ENCODE data around the gene LRRC38. TPM values are rescaled to one million over a fixed set of nuclear protein-coding genes. Genes with fewer than 3 reads are reported as not detected.

The LRRC38 gene
- total and polyA plus RNA-seq, 5 donors from 2014 or later = not detected

GRCh38 chr1:13495186-13495585 is 18.6 kb downstream of the LRRC38 start:
- Mint-ChIP-seq H3K36me3 (no peaks in the 10 kb centered on the region), H3K4me3 (no peak overlapping the region), H3K27me3 (peaks cover 13% of the 10 kb centered on the region), H3K9me3 (no peaks in the 10 kb centered on the region), H3K4me1 (no peaks in the 10 kb centered on the region), H3K27ac (no peak overlapping the region)
- no peaks in the 10 kb centered on the region for H3K4me1 ChIP-seq (ENCODE audit: control insufficient read depth, insufficient read depth, low read length, poor library complexity, severe bottlenecking)
- H3K36me3 ChIP-seq (ENCODE audit: control insufficient read depth, insufficient read depth, low read length) = no peaks in the 10 kb centered on the region
- ATAC-seq (ENCODE audit: low read depth in 2 of 2) (no peak), DNase-seq (no peak)
- no peak overlapping the region for H3K27ac ChIP-seq (ENCODE audit: insufficient read depth, low read length, poor library complexity, severe bottlenecking)
- H3K9me3 ChIP-seq (ENCODE audit: control insufficient read depth in 2 of 2, low read length in 2 of 2) = no peaks in the 10 kb centered on the region
- no peak overlapping the region for H3K4me3 ChIP-seq (ENCODE audit: low read depth, low read length)
- H3K27me3 ChIP-seq (ENCODE audit: control insufficient read depth, insufficient read depth, low read length) = no peaks in the 10 kb centered on the region

GRCh38 chr1:13494712-13495111 is 19.1 kb downstream of the LRRC38 start:
- ATAC-seq (ENCODE audit: low read depth in 2 of 2) (no peak), DNase-seq (no peak)
- Histone ChIP-seq H3K36me3 (ENCODE audit: control insufficient read depth, insufficient read depth, low read length) (no peaks in the 10 kb centered on the region), H3K4me3 (ENCODE audit: low read depth, low read length) (no peak overlapping the region), H3K9me3 (ENCODE audit: control insufficient read depth in 2 of 2, low read length in 2 of 2) (no peaks in the 10 kb centered on the region), H3K27me3 (ENCODE audit: control insufficient read depth, insufficient read depth, low read length) (no peaks in the 10 kb centered on the region), H3K27ac (ENCODE audit: insufficient read depth, low read length, poor library complexity, severe bottlenecking) (no peak overlapping the region), H3K4me1 (ENCODE audit: control insufficient read depth, insufficient read depth, low read length, poor library complexity, severe bottlenecking) (no peaks in the 10 kb centered on the region)
- H3K4me3 Mint-ChIP-seq = no peak overlapping the region
- no peaks in the 10 kb centered on the region for H3K36me3 Mint-ChIP-seq
- no peaks in the 10 kb centered on the region for H3K9me3 Mint-ChIP-seq
- peaks cover 13% of the 10 kb centered on the region for H3K27me3 Mint-ChIP-seq
- H3K27ac Mint-ChIP-seq = no peak overlapping the region
- H3K4me1 Mint-ChIP-seq = no peaks in the 10 kb centered on the region

- H3K36me3 ChIP-seq (ENCODE audit: control insufficient read depth, insufficient read depth, low read length) = no peaks in the 10 kb centered on the region
- no peak for ATAC-seq (ENCODE audit: low read depth in 2 of 2)
- Mint-ChIP-seq H3K9me3 (peaks cover 0 to 2% (median 0%) of the 10 kb centered on the region in 7 donors), H3K27ac (no peak overlapping the region), H3K27me3 (peaks cover 12% of the 10 kb centered on the region), H3K36me3 (no peaks in the 10 kb centered on the region), H3K4me1 (no peaks in the 10 kb centered on the region), H3K4me3 (no peak overlapping the region)
- no peak overlapping the region for H3K27ac ChIP-seq (ENCODE audit: insufficient read depth, low read length, poor library complexity, severe bottlenecking)
- H3K4me3 ChIP-seq (ENCODE audit: low read depth, low read length) = no peak overlapping the region
- no peaks in the 10 kb centered on the region for H3K9me3 ChIP-seq (ENCODE audit: control insufficient read depth in 2 of 2, low read length in 2 of 2)
- H3K27me3 ChIP-seq (ENCODE audit: control insufficient read depth, insufficient read depth, low read length) = no peaks in the 10 kb centered on the region
- DNase-seq = no peak
- H3K4me1 ChIP-seq (ENCODE audit: control insufficient read depth, insufficient read depth, low read length, poor library complexity, severe bottlenecking) = no peaks in the 10 kb centered on the region
Observed at GRCh38 chr1:13494025-13494424, 19.8 kb downstream of the LRRC38 start.

- peaks cover 0 to 2% (median 0%) of the 10 kb centered on the region in 7 donors for H3K9me3 Mint-ChIP-seq
- Histone ChIP-seq H3K9me3 (ENCODE audit: control insufficient read depth in 2 of 2, low read length in 2 of 2) (no peaks in the 10 kb centered on the region), H3K27ac (ENCODE audit: insufficient read depth, low read length, poor library complexity, severe bottlenecking) (no peak overlapping the region), H3K4me3 (ENCODE audit: low read depth, low read length) (no peak overlapping the region), H3K4me1 (ENCODE audit: control insufficient read depth, insufficient read depth, low read length, poor library complexity, severe bottlenecking) (no peaks in the 10 kb centered on the region), H3K27me3 (ENCODE audit: control insufficient read depth, insufficient read depth, low read length) (no peaks in the 10 kb centered on the region), H3K36me3 (ENCODE audit: control insufficient read depth, insufficient read depth, low read length) (no peaks in the 10 kb centered on the region)
- H3K4me3 Mint-ChIP-seq = no peak overlapping the region
- H3K4me1 Mint-ChIP-seq = no peaks in the 10 kb centered on the region
- peaks cover 10% of the 10 kb centered on the region for H3K27me3 Mint-ChIP-seq
- no peaks in the 10 kb centered on the region for H3K36me3 Mint-ChIP-seq
- no peak overlapping the region for H3K27ac Mint-ChIP-seq
- ATAC-seq (ENCODE audit: low read depth in 2 of 2) (no peak), DNase-seq (no peak)
Observed at GRCh38 chr1:13492711-13493110, 21.1 kb downstream of the LRRC38 start.

GRCh38 chr1:13487957-13488356 is 25.8 kb downstream of the LRRC38 start:
- Histone ChIP-seq H3K4me3 (ENCODE audit: low read depth, low read length) (no peak overlapping the region), H3K27ac (ENCODE audit: insufficient read depth, low read length, poor library complexity, severe bottlenecking) (no peak overlapping the region), H3K36me3 (ENCODE audit: control insufficient read depth, insufficient read depth, low read length) (no peaks in the 10 kb centered on the region), H3K4me1 (ENCODE audit: control insufficient read depth, insufficient read depth, low read length, poor library complexity, severe bottlenecking) (no peaks in the 10 kb centered on the region), H3K9me3 (ENCODE audit: control insufficient read depth in 2 of 2, low read length in 2 of 2) (no peaks in the 10 kb centered on the region), H3K27me3 (ENCODE audit: control insufficient read depth, insufficient read depth, low read length) (no peaks in the 10 kb centered on the region)
- no peak for ATAC-seq (ENCODE audit: low read depth in 2 of 2)
- H3K9me3 Mint-ChIP-seq = peaks cover 0 to 4% (median 0%) of the 10 kb centered on the region in 7 donors
- peaks cover 13% of the 10 kb centered on the region for H3K27me3 Mint-ChIP-seq
- H3K4me1 Mint-ChIP-seq = no peaks in the 10 kb centered on the region
- H3K36me3 Mint-ChIP-seq = no peaks in the 10 kb centered on the region
- H3K27ac Mint-ChIP-seq = no peak overlapping the region
- no peak for DNase-seq
- no peak overlapping the region for H3K4me3 Mint-ChIP-seq

- H3K36me3 ChIP-seq (ENCODE audit: control insufficient read depth, insufficient read depth, low read length) = no peaks in the 10 kb centered on the region
- H3K9me3 ChIP-seq (ENCODE audit: control insufficient read depth in 2 of 2, low read length in 2 of 2) = no peaks in the 10 kb centered on the region
- Mint-ChIP-seq H3K9me3 (peaks cover 0 to 4% (median 0%) of the 10 kb centered on the region in 7 donors), H3K27ac (no peak overlapping the region), H3K4me3 (no peak overlapping the region), H3K36me3 (no peaks in the 10 kb centered on the region), H3K4me1 (no peaks in the 10 kb centered on the region), H3K27me3 (peaks cover 7% of the 10 kb centered on the region)
- no peak overlapping the region for H3K27ac ChIP-seq (ENCODE audit: insufficient read depth, low read length, poor library complexity, severe bottlenecking)
- H3K4me1 ChIP-seq (ENCODE audit: control insufficient read depth, insufficient read depth, low read length, poor library complexity, severe bottlenecking) = no peaks in the 10 kb centered on the region
- no peak for DNase-seq
- H3K4me3 ChIP-seq (ENCODE audit: low read depth, low read length) = no peak overlapping the region
- ATAC-seq (ENCODE audit: low read depth in 2 of 2) = no peak
- no peaks in the 10 kb centered on the region for H3K27me3 ChIP-seq (ENCODE audit: control insufficient read depth, insufficient read depth, low read length)
Observed at GRCh38 chr1:13487143-13487868, 26.5 kb downstream of the LRRC38 start.

- H3K27ac Mint-ChIP-seq = no peak overlapping the region
- DNase-seq (no peak), ATAC-seq (ENCODE audit: low read depth in 2 of 2) (no peak)
- H3K36me3 ChIP-seq (ENCODE audit: control insufficient read depth, insufficient read depth, low read length) = no peaks in the 10 kb centered on the region
- H3K9me3 ChIP-seq (ENCODE audit: control insufficient read depth in 2 of 2, low read length in 2 of 2) = no peaks in the 10 kb centered on the region
- peaks cover 0 to 5% (median 0%) of the 10 kb centered on the region in 7 donors for H3K9me3 Mint-ChIP-seq
- H3K4me3 Mint-ChIP-seq = no peak overlapping the region
- H3K4me1 ChIP-seq (ENCODE audit: control insufficient read depth, insufficient read depth, low read length, poor library complexity, severe bottlenecking) = no peaks in the 10 kb centered on the region
- peaks cover 0 to 3% (median 0%) of the 10 kb centered on the region in 4 donors for H3K4me1 Mint-ChIP-seq
- H3K4me3 ChIP-seq (ENCODE audit: low read depth, low read length) = no peak overlapping the region
- no peaks in the 10 kb centered on the region for H3K36me3 Mint-ChIP-seq
- no peak overlapping the region for H3K27ac ChIP-seq (ENCODE audit: insufficient read depth, low read length, poor library complexity, severe bottlenecking)
- no peaks in the 10 kb centered on the region for H3K27me3 ChIP-seq (ENCODE audit: control insufficient read depth, insufficient read depth, low read length)
- H3K27me3 Mint-ChIP-seq = peaks cover 10% of the 10 kb centered on the region
Observed at GRCh38 chr1:13483946-13484345, 29.9 kb downstream of the LRRC38 start.

GRCh38 chr1:13482600-13482999 is 31.2 kb downstream of the LRRC38 start:
- H3K4me3 Mint-ChIP-seq = no peak overlapping the region
- H3K36me3 ChIP-seq (ENCODE audit: control insufficient read depth, insufficient read depth, low read length) = no peaks in the 10 kb centered on the region
- ATAC-seq (ENCODE audit: low read depth in 2 of 2) (no peak), DNase-seq (no peak)
- peaks cover 3% of the 10 kb centered on the region for H3K27me3 ChIP-seq (ENCODE audit: control insufficient read depth, insufficient read depth, low read length)
- no peak overlapping the region for H3K4me3 ChIP-seq (ENCODE audit: low read depth, low read length)
- peaks cover 0 to 3% (median 0%) of the 10 kb centered on the region in 4 donors for H3K4me1 Mint-ChIP-seq
- H3K9me3 ChIP-seq (ENCODE audit: control insufficient read depth in 2 of 2, low read length in 2 of 2) = no peaks in the 10 kb centered on the region
- H3K27ac Mint-ChIP-seq = no peak overlapping the region
- H3K9me3 Mint-ChIP-seq = peaks cover 0 to 5% (median 0%) of the 10 kb centered on the region in 7 donors
- no peak overlapping the region for H3K27ac ChIP-seq (ENCODE audit: insufficient read depth, low read length, poor library complexity, severe bottlenecking)
- H3K36me3 Mint-ChIP-seq = no peaks in the 10 kb centered on the region
- H3K27me3 Mint-ChIP-seq = peaks cover 12% of the 10 kb centered on the region
- no peaks in the 10 kb centered on the region for H3K4me1 ChIP-seq (ENCODE audit: control insufficient read depth, insufficient read depth, low read length, poor library complexity, severe bottlenecking)
